22Rv1 (cell line): Measurements from ENCODE around the gene AMZ1.

ENCODE experiments used
- CTCF ChIP-seq: fragments of 450-650 bp; IDR thresholded peaks from 2 replicates; pipeline ENCODE4 v1.5.1; 2017; ENCODE audit warnings: mild to moderate bottlenecking
- ZFX ChIP-seq: fragments of 450-650 bp; IDR thresholded peaks from 2 replicates; pipeline ENCODE4 v1.6.1; 2017; ENCODE audit warnings: antibody characterized with exemption, borderline replicate concordance

GRCh38 chr7:2732388-2732787, 44.4 kb downstream of the AMZ1 start:
- no peak for TF ChIP-seq CTCF
- no peak for TF ChIP-seq ZFX
